Right ventricle myocardium superior (tissue), 1 donor: ENCODE results near the gene ANO4. TPM values are rescaled to one million over a fixed set of nuclear protein-coding genes. Genes with fewer than 3 reads are reported as not detected.

Source experiments
- ATAC-seq: fragments of 200-7000 bp; cut with Tn5 transposase; one replicate; pipeline ENCODE4 v1.9.1; 2020; ENCODE audit warnings: mild to moderate bottlenecking; ENCODE audit not compliant: poor library complexity
- DNase-seq: peaks from one replicate; pipeline ENCODE4 v3.0.0-alpha.2; 2020
- intact Hi-C: fragments of 100-400 bp; cut with DNase I; formaldehyde crosslinking; loops from one replicate; pipeline ENCODE4 v1.11.2; 2022
- total RNA-seq: library from RNA; stranded (reverse); fragmentation: NEBNext Ultra II Directional; extraction: Animal tissue kit (Norgen Biotek cat#: 25700); gene quantifications from one replicate; pipeline ENCODE4 v1.2.1, GENCODE V29; 2021
- donor health status: DM: no; HTN: yes; CAD: no; lungs with severe emphysema.

Gene ANO4
- total RNA-seq, 1 donor from 2014 or later, result not detected

DNA sequence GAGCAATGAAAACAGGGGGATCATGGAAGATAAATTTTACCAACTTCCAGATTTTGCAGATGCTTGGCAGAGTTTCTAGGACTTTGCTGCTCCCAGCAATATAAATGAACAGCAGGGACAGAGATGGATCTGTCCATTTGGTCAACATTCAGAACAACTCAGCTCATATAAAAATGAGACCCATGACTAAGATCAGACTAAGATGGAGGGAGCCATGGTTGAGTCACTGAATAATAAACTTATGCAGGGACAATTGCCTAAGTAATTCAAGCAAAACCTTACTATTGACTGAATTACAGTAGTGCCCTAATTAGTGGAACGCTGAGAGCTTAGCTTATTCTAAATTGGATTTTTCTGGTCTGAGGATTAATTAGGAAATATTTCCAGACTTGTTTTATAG, 210.3 kb downstream of the ANO4 start:
- ATAC-seq, result no peak
- DNase-seq, result no peak
- intact Hi-C loops, result no loop called here

GRCh38 chr12:101009274-101009673, 214.7 kb downstream of the ANO4 start:
- ATAC-seq (no peak), DNase-seq (no peak)
- intact Hi-C loops, result no loop called here

GRCh38 chr12:101010896-101011295, 216.3 kb downstream of the ANO4 start:
- ATAC-seq, result no peak
- DNase-seq, result no peak
- intact Hi-C loops, result no loop called here

- intact Hi-C loops, result no loop called here
- no peak for ATAC-seq
- DNase-seq, result no peak
These were observed 219.4 kb downstream of the ANO4 start for GRCh38 chr12:101013993-101014392.

DNA sequence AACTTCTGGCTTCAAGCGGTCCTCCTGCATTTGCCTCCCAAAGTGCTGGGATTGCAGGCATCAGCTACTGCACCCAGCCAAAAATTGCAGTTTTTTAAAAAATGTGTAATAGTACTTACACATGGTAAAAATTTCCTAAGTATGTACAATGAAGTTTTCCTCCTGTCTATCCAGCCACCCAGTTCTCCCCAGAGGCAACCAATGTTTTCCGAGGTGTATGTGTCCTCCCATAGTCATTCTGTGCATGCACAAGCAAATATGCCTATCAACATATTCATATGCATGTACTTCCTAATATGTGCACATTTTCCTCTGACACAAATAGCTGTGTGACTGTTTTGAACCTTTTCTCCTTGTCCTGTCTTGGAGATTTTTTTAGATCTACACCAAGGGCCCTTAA, 220.5 kb downstream of the ANO4 start:
- intact Hi-C loops, result no loop called here
- DNase-seq (no peak), ATAC-seq (no peak)

- DNase-seq, result no peak
- intact Hi-C loops, result no loop called here
- no peak for ATAC-seq
These were observed 224.0 kb downstream of the ANO4 start for GRCh38 chr12:101018540-101018939.

GRCh38 chr12:101019201-101019600, 224.6 kb downstream of the ANO4 start:
- intact Hi-C loops, result no loop called here
- DNase-seq, result no peak
- no peak for ATAC-seq

DNA sequence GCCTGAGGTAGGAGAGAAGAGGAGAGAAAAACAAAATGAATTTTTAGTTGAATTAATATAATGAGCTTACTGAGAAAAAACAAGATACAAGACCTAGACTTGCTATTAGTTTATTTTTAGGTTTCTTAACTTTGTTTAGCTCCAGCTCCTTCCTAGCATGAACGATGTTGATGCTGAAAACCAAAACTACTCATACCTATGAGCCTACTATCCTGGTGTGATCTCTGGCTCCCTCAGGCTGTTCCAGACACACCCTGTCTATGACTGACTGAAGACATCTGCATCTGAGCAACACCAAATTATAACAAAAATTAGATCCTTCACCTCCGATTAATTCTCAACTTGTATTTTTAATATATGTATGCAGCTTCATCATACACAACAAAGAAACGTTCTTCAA, 225.1 kb downstream of the ANO4 start:
- intact Hi-C loops, result no loop called here

GRCh38 chr12:101021442-101021841, 226.9 kb downstream of the ANO4 start:
- ATAC-seq (no peak), DNase-seq (no peak)
- intact Hi-C loops, result no loop called here

More for the DNA sequence above, 225.1 kb downstream of the ANO4 start:
- DNase-seq, result no peak
- ATAC-seq, result no peak

DNA sequence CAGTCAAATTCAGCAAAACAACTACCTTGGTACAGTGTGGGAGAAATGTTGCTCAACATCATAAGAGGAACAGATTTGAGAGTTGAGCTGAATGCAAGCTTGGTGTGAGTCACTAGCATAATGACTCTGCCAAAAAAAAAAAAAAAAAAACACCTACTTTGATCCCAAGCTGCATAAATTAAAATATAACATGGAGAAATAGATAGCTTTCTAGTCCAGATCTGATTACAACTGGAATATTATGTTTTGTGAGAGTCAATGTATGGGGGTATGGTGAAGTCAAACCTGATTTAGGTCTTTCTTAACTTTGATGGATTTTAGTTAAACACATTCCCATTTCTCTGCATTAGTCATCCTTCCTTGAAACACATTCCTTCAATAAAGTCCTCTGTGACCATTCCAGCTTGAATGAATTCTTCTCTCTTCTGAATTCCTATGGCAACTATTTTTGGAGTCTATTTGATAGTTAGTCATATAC, 227.4 kb downstream of the ANO4 start:
- DNase-seq, result no peak
- ATAC-seq, result no peak
- intact Hi-C loops, result no loop called here

- intact Hi-C loops, result no loop called here
- no peak for DNase-seq
- no peak for ATAC-seq
These were observed 232.6 kb downstream of the ANO4 start for GRCh38 chr12:101027200-101027599.

DNA sequence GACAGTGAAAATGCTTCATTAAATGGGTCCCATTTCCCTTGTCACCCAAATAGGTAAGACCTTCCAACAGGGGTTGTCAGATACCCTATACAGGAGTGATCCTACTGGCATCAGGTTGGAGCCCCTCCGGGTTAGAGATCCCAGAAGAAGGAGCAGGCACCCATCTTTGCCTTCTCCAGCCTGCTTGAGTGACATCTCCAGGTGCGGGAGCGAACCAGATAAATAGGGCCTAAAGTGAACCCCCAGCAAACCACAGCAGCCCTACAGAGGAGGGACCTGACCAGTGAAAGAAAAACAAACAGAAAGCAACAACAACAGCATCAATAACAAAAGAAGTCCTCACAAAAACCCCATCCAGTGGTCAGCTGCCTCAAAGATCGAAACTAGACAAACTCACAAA, 233.2 kb downstream of the ANO4 start:
- no peak for DNase-seq
- ATAC-seq, result no peak
- intact Hi-C loops, result no loop called here

DNA sequence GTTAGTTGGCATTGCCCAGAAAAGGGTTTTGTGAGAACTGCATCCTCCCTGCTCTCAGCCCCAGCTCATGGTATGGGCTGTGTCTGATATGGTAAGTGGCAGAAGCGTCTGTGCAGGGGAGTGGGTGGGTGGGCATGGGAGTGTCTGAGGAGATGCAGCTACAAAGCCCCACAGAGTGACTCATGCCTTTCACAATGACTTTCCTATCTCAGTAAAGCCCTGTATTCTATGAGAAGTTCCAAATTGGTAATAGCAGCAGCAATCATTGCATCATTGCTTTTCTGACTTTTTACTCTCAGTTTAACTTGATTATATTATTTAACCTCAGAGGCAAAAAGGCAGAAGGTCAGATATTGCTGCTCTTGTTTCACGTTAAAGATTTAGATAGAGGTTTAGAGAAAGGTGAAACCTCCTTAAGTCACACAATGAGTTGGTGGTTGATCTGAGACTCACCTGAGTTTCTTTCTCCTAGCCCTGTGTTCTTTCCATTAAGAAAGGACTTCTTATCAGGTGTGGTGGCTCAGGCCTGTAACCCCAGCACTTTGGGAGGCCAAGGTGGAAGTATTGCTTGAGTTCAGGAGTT, 243.8 kb downstream of the ANO4 start:
- ATAC-seq (no peak), DNase-seq (no peak)
- intact Hi-C loops, result no loop called here

DNA sequence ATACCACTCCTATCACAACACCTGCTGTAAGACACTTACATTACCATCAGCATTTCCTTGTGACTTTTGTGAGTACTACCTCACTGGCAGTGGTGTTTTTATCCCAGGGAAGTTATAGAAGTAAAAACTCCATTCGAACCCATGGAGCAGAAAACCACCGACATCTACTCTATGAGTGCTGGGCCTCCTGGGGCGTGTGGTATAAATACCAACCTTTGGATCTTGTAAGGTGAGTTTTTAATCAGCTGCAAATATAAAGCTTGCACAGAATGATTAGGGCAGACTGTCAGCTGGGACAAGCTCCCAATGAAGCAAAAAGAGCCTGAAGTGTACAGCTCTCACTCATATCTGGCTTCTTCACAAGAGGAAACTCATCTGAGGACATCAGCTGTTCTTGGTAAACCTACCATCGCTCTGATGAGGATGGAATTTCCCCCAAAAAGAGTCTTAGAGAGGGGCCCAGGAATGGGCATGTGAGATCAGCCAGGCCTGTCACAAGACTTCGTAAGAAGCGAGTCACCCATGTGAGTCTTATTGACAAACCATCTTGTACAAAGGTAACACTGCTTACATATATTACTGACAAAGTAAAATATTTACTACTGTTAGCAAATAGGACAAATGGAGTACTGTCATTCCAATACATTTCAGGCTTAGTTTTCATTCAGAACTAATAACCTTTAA, 245.4 kb downstream of the ANO4 start:
- DNase-seq (no peak), ATAC-seq (no peak)
- intact Hi-C loops, result no loop called here

- DNase-seq (no peak), ATAC-seq (no peak)
- intact Hi-C loops, result no loop called here
These were observed 246.4 kb downstream of the ANO4 start for GRCh38 chr12:101040936-101041335.

DNA sequence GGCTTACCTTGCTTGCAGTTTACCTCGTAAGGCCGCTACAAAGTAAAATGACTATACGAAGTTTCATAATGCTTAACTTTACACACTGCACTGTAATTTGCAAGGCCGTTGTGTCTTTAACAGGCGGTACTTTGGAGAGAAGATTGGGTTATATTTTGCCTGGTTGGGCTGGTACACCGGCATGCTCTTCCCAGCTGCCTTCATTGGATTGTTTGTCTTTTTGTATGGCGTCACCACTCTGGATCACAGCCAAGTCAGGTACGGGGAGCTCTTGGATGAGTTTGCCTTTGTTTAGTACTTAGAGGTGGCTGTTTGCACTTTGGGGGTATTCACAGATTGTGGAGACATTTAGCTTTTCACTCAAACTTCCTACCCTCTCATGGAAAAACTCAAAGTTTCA, 247.6 kb downstream of the ANO4 start:
- intact Hi-C loops, result no loop called here
- ATAC-seq (no peak), DNase-seq (no peak)

DNA sequence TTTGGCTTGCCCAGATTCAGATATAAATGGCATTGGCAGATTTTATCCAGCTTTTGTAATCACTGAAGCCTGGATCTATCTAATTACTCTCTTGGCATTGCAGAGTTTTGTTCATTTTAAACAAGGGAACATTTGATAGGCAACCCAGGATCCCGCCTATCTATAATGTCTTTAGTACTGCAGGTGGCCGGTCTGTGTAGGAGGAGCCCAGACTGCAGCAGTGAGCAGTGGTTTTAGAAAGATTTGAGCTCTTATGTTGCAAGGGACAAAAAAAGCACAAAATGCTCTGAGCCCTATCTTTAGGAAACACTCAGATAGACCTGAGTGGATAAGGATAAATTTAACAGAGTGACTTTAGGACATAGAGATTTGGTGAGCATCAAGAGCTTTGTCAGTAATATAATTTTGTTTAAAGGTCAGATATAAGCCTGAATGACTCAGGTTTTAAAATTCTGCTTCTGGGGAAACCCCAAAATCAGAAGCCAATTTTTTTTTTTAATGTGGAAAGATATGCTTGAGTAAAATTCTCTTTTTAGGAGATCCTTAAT, 250.0 kb downstream of the ANO4 start:
- DNase-seq (no peak), ATAC-seq (no peak)
- intact Hi-C loops, result no loop called here

GRCh38 chr12:101045486-101046464, 251.2 kb downstream of the ANO4 start:
- intact Hi-C loops, result no loop called here
- DNase-seq, result no peak
- ATAC-seq, result no peak

GRCh38 chr12:101047652-101048051, 253.1 kb downstream of the ANO4 start:
- no peak for ATAC-seq
- no peak for DNase-seq
- intact Hi-C loops, result no loop called here
